Stimulated activated CD4-positive, alpha-beta T cell treated with anti-CD3 and anti-CD28 coated beads, TNF-alpha, amount 100 ng/mL, for 4 hours (primary cell): ENCODE measurements around the gene SHB.

Source experiments
- DNase-seq, 3 experiments: peaks; one replicate each; pipeline ENCODE4 v3.0.0-alpha.2; 2020; ENCODE audit warnings: low read depth in 3 of 3

The SHB gene

DNA sequence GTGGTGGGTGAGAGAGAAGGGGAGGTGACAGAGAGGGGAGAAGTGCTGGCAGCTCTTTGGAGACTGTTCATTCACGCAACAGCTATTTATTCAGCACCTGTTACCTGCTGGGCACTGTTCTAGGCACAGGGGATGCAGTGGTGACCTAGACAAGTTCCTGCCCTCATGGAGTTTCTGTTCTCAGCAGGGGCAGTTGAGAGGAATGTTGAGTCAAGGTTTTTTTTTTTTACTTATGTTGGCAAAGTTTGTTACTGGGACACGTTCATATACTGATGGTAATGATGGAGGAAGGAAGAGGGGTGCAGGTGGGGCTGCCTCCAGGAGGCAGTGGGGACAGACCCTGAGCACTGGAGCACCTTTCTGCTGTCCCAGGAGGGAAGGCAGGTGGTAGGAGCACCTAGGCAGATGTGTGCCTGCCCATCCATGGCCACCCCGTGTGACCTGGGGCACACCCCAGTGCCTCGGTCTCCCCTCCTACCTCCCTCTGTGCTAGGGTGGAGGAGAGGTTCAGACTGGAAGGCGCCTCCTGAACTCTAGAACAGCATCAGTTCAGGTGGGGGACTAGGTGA, 115.7 kb downstream of the SHB start:
- no peak for DNase-seq

DNA sequence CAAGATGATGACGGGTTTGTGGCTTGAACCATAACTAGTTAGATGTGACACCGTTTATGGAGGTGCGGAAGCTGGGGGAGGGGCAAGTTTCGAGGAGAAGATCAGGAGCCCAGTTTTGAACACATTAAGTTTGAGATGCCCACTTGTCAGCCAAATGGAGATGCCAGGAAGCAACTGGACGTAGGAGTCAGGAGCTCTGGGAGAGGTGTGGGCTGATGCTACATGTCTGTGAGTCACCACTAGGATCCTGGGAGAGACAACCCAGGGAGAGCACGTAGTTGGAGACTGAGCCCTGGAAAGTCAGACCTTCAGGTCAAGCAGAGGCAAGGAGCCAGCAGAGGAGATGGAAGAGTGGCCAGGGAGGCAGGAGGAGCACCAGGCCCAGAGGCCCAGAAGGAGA, 116.3 kb downstream of the SHB start:
- DNase-seq = no peak

DNA sequence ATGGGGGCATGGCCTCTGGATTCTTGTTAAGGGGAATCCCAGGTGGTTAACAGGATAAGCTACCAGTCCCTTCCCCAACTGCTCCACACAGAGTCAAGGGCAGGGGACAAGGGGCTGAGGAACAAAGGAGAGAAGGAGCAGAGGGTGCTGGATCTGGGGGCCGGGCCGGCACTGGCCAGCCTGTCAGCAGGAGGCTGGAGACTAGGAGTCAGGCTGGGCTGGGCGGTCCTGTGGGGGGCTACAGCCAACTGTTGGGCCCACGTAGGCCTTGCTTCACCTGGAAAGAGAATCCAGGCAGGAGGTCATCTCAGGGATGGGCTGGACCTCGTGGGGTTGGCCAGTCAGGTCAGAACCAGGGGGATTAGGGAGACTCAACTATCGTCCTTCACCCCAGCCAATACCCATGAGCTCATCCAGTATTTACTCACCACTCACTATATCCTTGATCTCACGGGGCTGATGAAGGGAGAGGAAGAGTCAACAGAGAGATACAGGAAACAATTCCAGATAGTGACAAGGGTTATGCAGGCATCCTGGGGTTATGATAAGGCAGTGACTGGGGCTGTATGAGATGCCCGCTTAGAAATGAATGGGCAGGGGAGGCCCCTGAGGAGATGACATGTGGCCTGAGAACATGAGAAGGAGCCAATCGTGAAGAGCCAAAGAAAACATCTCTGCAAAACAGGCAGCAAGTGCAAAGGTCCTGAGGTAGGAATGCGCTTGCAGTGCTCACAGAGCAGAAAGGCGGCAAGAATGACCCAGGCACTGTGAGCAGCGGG, 117.2 kb downstream of the SHB start:
- DNase-seq = no peak

DNA sequence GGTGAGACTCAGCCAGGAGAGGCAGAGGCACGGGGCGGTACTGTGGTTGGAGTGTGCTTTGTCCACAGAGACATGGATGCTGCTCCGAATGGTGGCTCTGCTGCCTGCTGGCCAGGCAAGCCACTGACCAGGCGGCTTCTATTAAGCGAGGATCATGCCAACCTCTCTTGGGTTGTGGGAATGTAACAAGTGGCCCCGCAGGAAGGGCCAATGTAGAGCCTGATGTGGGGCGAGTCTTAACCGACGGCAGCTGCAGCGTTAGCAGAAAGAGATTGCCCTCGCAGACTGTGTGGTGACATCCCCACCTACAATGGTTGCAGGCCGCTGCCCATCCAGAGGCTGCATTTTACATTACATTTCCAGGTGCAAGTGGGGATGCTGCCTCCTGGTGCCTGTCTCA, 118.5 kb downstream of the SHB start:
- DNase-seq = no peak

DNA sequence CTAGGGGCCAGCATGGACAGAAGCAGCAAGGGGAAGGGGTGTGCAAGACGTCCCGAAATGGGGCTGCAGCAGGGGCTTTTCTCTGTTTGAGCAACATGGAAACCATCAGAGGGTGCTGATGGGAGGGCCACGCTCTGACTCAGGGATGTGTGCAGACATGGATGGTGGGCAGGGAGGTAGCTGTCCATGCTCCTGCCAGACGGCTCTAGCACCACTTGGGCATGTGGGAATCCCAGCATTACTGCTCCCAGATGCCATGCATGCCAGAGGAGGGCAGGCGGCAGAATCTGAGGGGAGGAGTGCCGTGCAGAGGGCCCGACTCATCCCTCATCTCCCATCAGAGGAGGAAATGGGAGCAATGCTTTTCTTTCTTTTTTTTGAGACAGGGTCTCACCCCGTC, 119.5 kb downstream of the SHB start:
- DNase-seq = no peak

DNA sequence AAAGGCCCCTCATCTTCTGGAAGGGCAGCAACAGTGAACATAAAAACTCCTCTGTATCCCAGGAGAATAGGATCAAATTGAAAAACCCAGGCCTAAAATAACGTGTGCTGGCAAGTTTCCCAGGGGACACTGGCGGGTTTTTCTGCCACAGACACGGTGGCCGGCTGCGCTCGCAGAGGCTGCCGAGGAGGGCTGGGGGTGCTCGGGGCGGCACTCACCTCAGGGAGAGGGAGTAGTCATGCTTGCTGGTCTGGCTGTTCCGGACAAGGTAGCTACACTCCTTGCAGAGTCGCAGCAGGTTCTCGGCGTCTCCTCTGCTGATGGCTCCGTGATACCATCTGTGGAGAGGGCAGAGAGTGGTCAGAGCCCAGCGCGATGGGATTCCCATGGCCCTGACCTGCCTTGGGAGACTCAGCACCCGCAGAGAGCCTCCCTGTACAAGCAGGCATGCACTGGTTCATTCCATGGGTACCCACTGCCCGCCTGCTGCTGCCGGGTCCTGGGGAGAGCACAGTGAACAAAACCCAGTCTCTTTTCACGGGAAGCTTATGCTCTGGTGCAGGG, 120.5 kb downstream of the SHB start:
- DNase-seq = no peak

DNA sequence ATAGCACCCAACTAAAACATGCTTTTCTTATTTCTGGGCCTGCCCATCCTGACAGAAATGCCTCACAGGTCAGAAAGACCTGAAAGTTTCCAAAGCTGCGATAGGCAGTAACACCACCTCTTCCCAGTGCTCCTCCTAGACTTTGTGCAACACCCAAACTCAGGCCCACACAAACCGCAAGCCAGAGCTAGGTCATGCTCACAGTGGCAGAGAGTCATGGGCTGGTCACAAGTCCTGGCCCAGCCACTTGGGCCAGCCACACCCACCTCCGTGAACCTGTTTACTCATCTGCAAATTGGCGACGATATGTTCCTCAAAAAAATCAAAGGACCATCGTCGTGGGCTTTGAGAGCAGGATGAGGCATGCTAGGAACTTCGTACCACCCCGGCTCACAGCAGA, 121.0 kb downstream of the SHB start:
- DNase-seq = no peak

DNA sequence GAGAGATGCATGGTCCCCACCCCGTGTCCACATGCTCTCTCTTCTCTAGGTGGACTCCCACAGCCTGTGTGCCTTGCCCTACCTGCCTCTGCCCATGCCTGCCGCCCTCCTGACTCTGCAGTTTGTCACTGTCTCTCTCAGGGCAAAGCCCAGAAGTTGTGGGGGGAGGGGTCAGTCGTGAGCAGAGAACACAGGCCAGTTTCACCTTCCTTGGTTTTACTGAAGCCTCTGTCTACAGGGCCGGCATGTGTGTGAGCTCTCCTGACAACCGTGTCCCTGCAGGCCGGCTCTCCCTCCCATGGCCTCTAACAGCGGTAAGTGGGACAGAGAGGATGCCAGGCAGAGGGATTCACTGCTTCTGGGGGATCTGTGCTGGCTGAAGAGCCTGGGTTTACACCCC, 121.6 kb downstream of the SHB start:
- DNase-seq = no peak

DNA sequence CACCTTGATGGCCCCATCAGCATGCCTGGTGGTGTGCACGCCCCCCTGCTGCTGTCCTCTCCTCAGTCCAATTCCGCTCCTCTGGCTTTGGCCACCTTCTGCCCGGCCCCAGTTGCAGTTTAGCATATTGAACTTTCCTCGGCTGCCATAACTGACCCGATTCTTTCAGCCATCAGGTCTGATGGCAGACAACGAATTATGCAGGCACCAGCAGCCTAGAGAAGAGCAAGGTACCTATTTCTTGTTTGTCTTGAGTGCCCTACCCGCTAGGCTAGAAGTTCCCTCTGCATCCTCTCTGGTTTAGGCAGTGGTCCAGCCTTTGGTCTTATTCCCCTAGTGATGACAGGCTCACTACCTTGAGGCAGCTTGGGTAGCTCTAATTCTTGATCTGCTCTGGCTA, 122.1 kb downstream of the SHB start:
- no peak for DNase-seq

DNA sequence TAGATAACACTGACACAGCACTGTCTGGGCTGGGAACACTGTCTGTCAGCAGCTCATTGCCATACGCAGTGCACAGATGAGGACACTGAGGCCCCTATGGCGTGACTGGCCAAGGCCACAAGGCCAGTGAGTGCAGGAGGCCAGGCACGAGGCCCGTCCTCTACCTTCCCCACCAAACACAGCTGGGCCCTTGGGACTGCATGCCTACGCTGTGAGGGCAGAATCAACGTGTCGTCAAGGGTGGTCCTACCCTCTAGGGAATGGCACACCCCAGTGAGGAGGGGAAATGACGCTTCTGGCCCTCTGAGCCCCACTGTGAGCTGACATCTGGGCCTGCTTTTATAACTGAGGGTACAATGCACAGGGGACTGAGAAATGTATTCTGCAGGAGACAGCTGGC, 123.0 kb downstream of the SHB start:
- DNase-seq = no peak

DNA sequence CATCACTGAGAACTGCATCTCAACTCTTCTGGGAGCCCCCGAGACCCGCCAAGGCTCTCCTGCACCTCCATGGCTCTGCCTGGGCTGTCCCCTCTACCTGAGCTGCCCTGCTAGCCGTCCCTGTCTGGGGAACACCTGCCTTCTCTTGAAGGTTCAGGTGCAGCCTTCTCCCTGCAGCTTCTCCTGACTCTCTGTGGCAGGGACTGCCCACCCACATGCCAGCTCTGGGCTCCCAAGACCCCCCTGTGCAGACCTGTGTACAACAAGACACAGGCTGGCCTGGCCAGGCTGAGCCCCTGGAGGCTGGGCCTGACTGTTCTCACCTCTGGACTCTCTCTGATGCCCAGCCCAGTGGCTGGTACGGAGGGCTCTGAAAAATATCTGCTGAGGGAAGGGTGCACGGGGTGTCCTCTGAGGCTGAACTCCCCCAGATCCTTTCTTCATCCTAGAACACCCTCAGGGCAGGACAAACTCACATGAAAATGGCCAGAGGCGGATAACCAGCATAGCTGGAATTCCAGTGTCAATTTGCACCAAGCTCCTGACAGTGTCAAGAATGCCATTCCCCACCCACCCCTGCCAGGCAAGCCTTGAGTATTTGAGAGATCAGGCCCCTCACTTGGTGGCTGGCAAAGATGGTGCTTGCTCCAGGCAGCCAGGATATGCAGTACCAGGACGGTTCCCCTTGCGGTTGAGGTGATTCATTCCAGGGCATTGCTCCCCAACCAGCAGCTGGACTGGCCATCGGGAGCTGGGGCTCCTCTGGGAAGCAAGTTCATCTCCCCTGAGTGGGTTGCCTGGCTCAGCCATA, 124.2 kb downstream of the SHB start:
- no peak for DNase-seq

DNA sequence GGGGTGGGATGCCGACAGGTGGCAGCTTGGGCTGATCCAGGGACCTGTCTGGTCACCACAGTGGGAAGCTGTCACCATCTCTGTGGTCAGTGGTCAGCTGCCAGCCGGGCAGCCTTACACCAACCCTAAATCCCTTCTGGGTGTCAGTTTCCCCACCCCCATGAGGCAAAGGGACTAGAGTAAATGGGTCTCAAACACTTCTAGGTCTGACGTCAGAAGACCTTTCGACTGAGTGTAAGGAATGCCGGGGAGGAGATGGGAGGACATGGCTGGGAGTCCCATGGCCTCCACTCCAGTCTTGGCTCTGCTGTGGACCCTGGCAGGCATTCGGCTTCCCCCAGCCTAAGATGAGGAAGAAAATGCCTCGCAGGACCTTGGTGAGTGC, 124.8 kb downstream of the SHB start:
- DNase-seq = no peak

DNA sequence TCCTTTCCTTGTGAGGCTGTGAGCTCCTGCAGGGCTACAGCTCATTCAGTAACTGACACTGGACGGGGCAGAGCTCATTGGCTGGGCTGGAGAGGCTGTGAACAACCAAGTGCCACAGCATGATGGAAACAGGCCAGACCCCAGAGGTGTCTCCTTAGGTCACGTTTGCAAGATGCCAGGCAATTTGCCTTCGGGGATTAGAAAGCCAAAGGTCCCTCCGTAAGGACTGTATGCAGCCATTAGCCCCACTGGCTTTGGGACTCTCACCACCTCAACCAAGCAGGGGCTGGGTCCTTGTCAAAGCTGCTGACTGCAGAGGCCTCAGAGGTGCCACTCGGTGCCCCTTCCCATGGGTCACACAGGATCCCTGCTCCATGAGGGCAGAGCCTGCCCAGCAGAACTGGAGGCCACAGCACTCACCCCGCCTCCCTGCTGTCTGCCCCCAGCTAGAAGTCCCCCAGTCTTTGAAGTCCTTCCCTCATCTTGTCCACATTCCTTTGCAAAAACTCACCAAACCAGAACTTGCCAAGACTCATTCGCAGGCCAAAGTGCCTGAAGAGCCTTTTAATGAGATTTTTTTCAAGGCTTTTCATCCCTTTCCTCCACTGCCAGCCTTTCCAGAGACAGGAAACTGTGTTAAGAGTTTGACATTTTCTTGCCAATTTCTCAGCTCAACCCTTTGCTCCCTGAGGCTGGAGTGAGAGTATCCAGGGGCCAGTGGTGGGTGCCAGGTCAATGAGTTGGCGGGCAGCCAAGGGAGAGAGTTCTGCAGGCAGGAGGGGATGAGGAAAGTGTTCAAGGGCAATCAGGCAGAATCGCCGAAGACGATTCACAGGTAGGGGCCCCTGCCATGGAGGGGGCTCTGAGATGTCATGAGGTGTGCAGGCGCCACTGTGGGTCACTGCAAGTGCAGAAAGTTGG, 125.4 kb downstream of the SHB start:
- DNase-seq = no peak

DNA sequence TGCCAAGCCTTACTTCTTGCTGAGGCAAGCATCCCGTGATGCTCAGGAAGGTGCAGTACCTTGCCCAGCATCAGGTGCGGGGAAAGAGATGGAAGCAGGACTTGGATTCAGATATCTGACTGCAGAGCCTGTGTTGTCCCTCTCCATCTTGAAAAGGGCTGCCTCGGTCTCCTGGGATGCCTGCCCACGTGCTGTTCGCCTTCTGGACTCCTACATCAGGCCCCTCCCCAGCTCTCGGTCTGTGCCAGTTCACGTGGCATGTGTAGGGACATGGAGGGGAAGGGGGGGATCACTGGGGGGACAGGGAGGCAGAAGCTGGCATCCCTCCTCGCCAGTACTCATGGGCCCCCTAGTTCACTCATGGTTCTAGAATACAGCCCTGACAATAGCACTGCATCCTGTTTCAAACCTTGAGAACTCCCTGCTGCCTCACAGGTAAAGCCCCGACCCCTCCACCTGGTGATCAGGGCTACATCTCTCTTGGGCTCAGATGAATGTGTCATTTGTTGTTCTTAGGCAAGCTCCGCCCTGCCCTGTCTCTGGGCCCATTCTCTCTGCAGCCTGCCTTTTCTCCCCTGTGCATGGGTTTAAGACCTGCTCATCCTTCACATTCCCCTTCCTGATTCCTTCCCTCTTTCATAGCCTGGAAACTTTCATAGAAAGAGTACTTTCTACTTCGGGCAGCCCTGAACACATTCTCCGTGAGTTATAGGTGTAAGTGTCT, 126.2 kb downstream of the SHB start:
- DNase-seq = no peak

DNA sequence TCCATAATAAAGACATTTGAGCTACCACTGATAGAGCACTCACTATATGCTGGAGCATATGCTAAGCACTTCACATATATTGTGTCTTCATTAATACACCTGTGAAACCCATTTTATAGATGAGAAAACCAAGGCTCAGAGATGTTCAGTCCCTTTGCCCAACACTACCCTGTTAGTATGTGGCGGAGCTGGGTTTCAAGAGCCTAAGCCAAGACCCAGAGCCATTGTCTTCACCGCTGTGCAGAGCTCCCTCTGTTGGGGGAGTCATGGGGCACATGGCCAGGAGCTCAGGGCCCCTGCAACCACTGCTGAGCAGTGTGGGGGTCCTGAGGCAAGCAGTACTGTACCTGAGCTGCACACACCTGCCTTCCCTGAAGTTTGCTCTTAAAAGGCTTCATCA, 127.8 kb downstream of the SHB start:
- no peak for DNase-seq

DNA sequence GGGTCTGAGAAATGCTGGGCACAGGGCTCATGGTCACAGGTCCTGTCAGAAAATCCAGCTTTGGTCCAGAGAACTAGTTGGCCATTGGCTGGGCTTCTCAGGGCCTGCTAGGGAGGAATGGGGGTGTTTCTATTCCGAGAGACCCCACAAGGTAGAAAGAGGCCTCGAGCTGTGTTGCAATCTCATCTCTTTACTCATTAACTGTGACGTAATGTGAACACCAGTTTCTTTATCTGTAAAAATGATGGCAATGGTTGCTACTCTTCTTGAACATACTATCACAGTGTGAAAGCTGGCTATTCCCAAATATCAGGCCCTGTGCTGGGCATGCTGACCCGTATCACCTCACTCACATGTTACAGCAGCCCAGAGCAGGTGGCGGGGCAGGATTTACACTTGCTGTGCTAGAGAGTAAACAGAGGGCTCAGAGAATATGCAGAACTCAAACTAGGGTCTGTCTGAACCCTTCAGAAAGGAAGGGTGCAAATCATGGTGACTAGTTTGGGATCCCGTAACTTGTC, 129.4 kb downstream of the SHB start:
- DNase-seq = no peak

DNA sequence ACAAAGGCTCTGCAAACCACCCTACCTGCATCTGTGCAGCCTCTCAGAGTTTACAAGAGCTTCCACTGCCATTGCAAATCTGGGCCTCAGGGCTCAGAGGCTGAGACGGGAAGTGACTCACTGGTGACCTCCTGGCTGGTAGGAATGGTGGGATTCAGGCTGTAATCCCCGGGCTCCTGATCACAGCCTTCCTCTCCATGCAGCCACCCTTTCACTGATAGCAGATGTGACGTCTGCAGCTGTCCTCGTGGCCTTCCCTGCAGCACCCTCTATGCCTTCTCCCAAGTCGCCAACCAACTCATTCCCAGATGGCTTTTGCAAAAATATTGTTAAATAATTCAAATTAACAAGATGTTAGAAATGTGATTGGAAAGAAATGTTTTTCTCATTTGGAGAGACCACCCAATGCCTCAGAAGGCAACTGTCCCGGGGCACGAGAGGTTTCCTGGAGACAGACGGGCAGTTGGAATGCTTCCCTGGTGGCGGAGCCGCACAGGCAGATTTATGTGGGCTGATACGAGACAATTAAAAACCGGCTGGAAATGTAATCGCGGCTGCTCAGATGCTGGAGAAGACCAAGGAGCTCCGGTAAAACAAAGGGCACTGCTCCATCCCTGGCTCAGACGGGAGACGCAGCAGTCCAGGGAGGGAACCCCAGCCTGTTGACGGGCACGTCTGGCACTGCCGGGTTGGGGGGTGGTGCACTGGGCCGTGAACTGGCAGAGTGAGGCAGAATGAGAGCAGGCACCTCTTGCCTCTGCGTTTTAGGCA, 130.7 kb downstream of the SHB start:
- DNase-seq = no peak

DNA sequence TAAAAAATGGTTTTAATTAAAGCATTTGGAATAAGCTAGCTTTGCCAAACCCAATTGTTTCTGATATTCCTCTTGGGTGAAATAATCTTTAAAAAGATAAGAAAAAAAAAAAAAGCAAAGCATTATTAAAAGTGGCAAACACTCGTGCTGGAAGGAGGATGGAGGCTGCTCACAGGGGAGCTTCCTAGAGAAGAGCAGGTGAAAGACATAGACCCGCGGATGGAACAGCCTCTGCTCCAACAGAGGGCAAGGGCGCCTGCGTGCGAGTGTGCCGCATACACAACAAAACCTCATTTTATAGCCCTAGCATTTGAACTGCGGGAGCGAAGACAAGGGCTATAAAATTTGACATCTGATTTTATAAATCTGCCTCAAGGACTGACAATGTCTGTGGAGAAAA, 131.7 kb downstream of the SHB start:
- DNase-seq = no peak

DNA sequence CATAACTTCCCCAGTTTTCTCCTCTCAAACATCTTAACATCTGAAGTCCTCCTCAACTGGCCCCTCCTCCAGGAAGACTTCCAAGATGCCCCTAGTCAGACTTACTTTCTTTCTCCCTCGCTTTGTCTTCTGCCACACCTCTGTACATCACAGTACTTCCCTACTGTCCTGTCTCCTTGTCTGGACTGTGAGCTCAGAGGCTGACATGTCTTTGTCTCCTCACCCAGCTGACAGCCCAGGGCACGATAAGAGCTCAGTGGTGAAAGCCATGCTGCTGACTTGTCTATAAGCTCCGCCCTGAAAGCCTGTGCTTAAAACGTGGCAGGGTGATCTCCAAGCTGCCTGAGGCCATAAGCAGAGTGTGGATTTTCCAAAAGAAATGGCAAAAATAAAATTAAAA, 132.1 kb downstream of the SHB start:
- no peak for DNase-seq

DNA sequence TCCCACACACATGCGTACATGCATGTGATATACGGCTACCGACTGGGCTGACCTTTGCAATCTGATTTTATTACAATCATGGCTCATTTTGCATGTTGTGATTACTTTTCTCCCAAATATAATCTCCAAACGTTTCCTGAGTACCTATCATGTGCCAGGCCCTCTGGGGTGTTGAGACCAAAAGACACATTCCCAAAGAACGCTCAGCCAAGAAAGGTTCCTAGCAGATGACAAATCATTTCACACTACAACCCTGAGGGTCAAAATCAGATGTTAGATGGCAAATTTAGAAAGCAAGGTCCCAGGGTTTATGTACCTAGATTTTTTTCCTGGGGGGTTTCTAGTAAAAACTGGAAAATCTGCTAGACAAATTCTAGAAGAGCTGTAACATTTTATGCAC, 132.7 kb downstream of the SHB start:
- DNase-seq = no peak
